Natural killer cell (primary cell): ENCODE results near the gene FFAR4. TPM values are rescaled to one million over a fixed set of nuclear protein-coding genes. Genes with fewer than 3 reads are reported as not detected.

ENCODE experiments used
- ATAC-seq, 3 donors: fragments of 150-1000 bp in 2 of 3; fragments of 200-7000 bp in 1 of 3; cut with Tn5 transposase; 1 replicate in 1 of 3; 2 replicates in 2 of 3; pipeline ENCODE4 v1.10.0; 2021; ENCODE audit warnings: mild to moderate bottlenecking in 2 of 3, moderate library complexity in 2 of 3
- DNase-seq, 2 donors: peaks; one replicate each; pipeline versions ENCODE4 v3.0.0 to v3.0.0-alpha.2; 2013 to 2021; ENCODE audit warnings: mixed read lengths in 1 of 2
- H3K27ac ChIP-seq: one replicate; pipeline ENCODE4 v1.5.1; 2013; ENCODE audit warnings: mild to moderate bottlenecking, low read length
- H3K27me3 ChIP-seq: one replicate; pipeline ENCODE4 v1.6.1; 2013; ENCODE audit warnings: low read length; ENCODE audit not compliant: control insufficient read depth, insufficient read depth
- H3K36me3 ChIP-seq: one replicate; pipeline ENCODE4 v1.6.1; 2013; ENCODE audit warnings: low read length; ENCODE audit not compliant: control insufficient read depth, insufficient read depth
- H3K4me1 ChIP-seq: one replicate; pipeline ENCODE4 v1.6.1; 2013; ENCODE audit warnings: low read length; ENCODE audit not compliant: control insufficient read depth, insufficient read depth
- H3K4me3 ChIP-seq: one replicate; pipeline ENCODE4 v1.5.1; 2013; ENCODE audit warnings: low read length
- H3K9me3 ChIP-seq: one replicate; pipeline ENCODE4 v1.6.1; 2013; ENCODE audit warnings: low read length; ENCODE audit not compliant: control insufficient read depth, insufficient read depth
- H3K27ac Mint-ChIP-seq, 2 donors: one replicate each; pipeline ENCODE4 v1.8.0; 2022; ENCODE audit warnings: mild to moderate bottlenecking in 2 of 2, mixed read lengths in 2 of 2, moderate library complexity in 1 of 2
- H3K27me3 Mint-ChIP-seq, 2 donors: one replicate each; pipeline ENCODE4 v1.8.0; 2022; ENCODE audit warnings: low read depth in 2 of 2, mixed read lengths in 2 of 2
- H3K36me3 Mint-ChIP-seq: one replicate; pipeline ENCODE4 v1.8.0; 2022; ENCODE audit warnings: mixed read lengths
- H3K4me1 Mint-ChIP-seq, 2 donors: one replicate each; pipeline ENCODE4 v1.8.0; 2022; ENCODE audit warnings: mixed read lengths in 2 of 2
- H3K4me3 Mint-ChIP-seq: one replicate; pipeline ENCODE4 v1.8.0; 2022; ENCODE audit warnings: mild to moderate bottlenecking, moderate library complexity, mixed read lengths
- H3K9me3 Mint-ChIP-seq, 2 donors: one replicate each; pipeline ENCODE4 v1.8.0; 2022; ENCODE audit warnings: mixed read lengths in 2 of 2
- CTCF ChIP-seq: fragments of 200-600 bp; IDR thresholded peaks from one replicate; pipeline ENCODE4 v1.8.0; 2022; ENCODE audit warnings: antibody characterized with exemption
- WGBS: methylation state at CpG from one replicate; pipeline ENCODE4 v1.1.7; 2013; ENCODE audit warnings: missing lambda C conversion rate; ENCODE audit not compliant: insufficient coverage; 5-methylcytosine and 5-hydroxymethylcytosine counted together
- intact Hi-C: fragments of 100-400 bp; cut with micrococcal nuclease; formaldehyde crosslinking; loops from one replicate; pipeline ENCODE4 v1.14.2; 2022
- total RNA-seq, 4 donors: library from RNA; stranded (reverse); fragments of 120-200 nt in 1 of 4; gene quantifications; one replicate each; pipeline versions ENCODE4 v1.2.3 to v1.2.4, GENCODE V29; 2013 to 2022

FFAR4 gene
- total RNA-seq, 3 donors from 2014 or later (not counting 1 experiment from before 2014, with no cell fraction given) = not detected

- H3K27ac ChIP-seq = no peak overlapping the region
- intact Hi-C loops = no loop called here
- WGBS = 94% methylated on average over 7 of the region's 7 CpGs
- TF ChIP-seq CTCF = no peak
- no peaks in the 10 kb centered on the region for H3K27me3 ChIP-seq
- no peak overlapping the region for H3K27ac Mint-ChIP-seq
- peaks cover 2 to 4% of the 10 kb centered on the region in 2 donors for H3K9me3 Mint-ChIP-seq
- no peaks in the 10 kb centered on the region for H3K36me3 ChIP-seq
- DNase-seq (no peak), ATAC-seq (no peak)
- no peaks in the 10 kb centered on the region for H3K4me1 ChIP-seq
- H3K9me3 ChIP-seq = no peaks in the 10 kb centered on the region
- H3K4me3 ChIP-seq = no peak overlapping the region
- no peaks in the 10 kb centered on the region for H3K4me1 Mint-ChIP-seq
- H3K27me3 Mint-ChIP-seq = peaks cover 8 to 18% of the 10 kb centered on the region in 2 donors
- H3K36me3 Mint-ChIP-seq = no peaks in the 10 kb centered on the region
- no peak overlapping the region for H3K4me3 Mint-ChIP-seq
Observed at GRCh38 chr10:93584445-93584844, 18.0 kb downstream of the FFAR4 start.

GRCh38 chr10:93589648-93590562 lies 23.4 kb downstream of the FFAR4 start:
- H3K27ac Mint-ChIP-seq = no peak overlapping the region
- no peaks in the 10 kb centered on the region for H3K9me3 Mint-ChIP-seq
- Histone ChIP-seq H3K4me3 (no peak overlapping the region), H3K36me3 (no peaks in the 10 kb centered on the region), H3K27ac (no peak overlapping the region), H3K27me3 (no peaks in the 10 kb centered on the region), H3K9me3 (no peaks in the 10 kb centered on the region), H3K4me1 (no peaks in the 10 kb centered on the region)
- no peaks in the 10 kb centered on the region for H3K36me3 Mint-ChIP-seq
- H3K4me1 Mint-ChIP-seq = no peaks in the 10 kb centered on the region
- DNase-seq = no peak
- no peak for ATAC-seq
- intact Hi-C loops = no loop called here
- H3K4me3 Mint-ChIP-seq = no peak overlapping the region
- WGBS = 88% methylated on average over 15 of the region's 15 CpGs
- peaks cover 4 to 7% of the 10 kb centered on the region in 2 donors for H3K27me3 Mint-ChIP-seq
- TF ChIP-seq CTCF = no peak

GRCh38 chr10:93590638-93591037 lies 24.2 kb downstream of the FFAR4 start:
- H3K4me3 ChIP-seq = no peak overlapping the region
- no peaks in the 10 kb centered on the region for H3K4me1 ChIP-seq
- no peaks in the 10 kb centered on the region for H3K27me3 ChIP-seq
- Mint-ChIP-seq H3K36me3 (no peaks in the 10 kb centered on the region), H3K27me3 (peaks cover 4 to 7% of the 10 kb centered on the region in 2 donors), H3K4me1 (no peaks in the 10 kb centered on the region), H3K4me3 (no peak overlapping the region), H3K27ac (no peak overlapping the region), H3K9me3 (no peaks in the 10 kb centered on the region)
- no peaks in the 10 kb centered on the region for H3K9me3 ChIP-seq
- no peaks in the 10 kb centered on the region for H3K36me3 ChIP-seq
- TF ChIP-seq CTCF = no peak
- intact Hi-C loops = no loop called here
- DNase-seq (no peak), ATAC-seq (no peak)
- 87% methylated on average over 7 of the region's 7 CpGs for WGBS
- H3K27ac ChIP-seq = no peak overlapping the region
